MCF 10A (cell line): ENCODE results near the gene RAB1B. TPM values are rescaled to one million over a fixed set of nuclear protein-coding genes. Genes with fewer than 3 reads are reported as not detected.
"Not testable (repeated sequence)": the region's sequence is repeated elsewhere in the genome, so short reads cannot be mapped to it uniquely, and the experiment has no call there.

ENCODE experiments used
- BruUV-seq: library from RNA; stranded (reverse); fragments of 400-500 nt; replicated peaks from 2 replicates; lab custom pipeline; 2021; lab: Mats Ljungman, UMichigan
- CTCF ChIA-PET: fragments of 300-600 bp; sonication (Branson Sonifier 250); formaldehyde crosslinking; extraction: SDS; loops from one replicate; lab custom pipeline; 2021; ENCODE audit warnings: antibody characterized with exemption, inconsistent platforms; lab: Yijun Ruan, JAX
- POLR2A ChIA-PET: fragments of 300-600, 350-650 bp; sonication (Branson Sonifier 250); formaldehyde crosslinking; extraction: SDS; loops from one replicate; lab custom pipeline; 2020; ENCODE audit warnings: antibody characterized with exemption, inconsistent platforms; lab: Yijun Ruan, JAX
- DNase-seq: peaks from one replicate; pipeline ENCODE4 v3.0.0-alpha.2; 2018; ENCODE audit not compliant: unreplicated experiment
- H3K27ac Mint-ChIP-seq: one replicate; pipeline ENCODE4 v1.8.0; 2022; ENCODE audit warnings: mild to moderate bottlenecking, low read depth, mixed read lengths; ENCODE audit not compliant: unreplicated experiment
- H3K27me3 Mint-ChIP-seq: one replicate; pipeline ENCODE4 v1.8.0; 2022; ENCODE audit warnings: mixed read lengths; ENCODE audit not compliant: insufficient read depth, unreplicated experiment
- H3K36me3 Mint-ChIP-seq: one replicate; pipeline ENCODE4 v1.8.0; 2022; ENCODE audit warnings: mild to moderate bottlenecking, moderate library complexity, mixed read lengths; ENCODE audit not compliant: insufficient read depth, unreplicated experiment
- H3K4me1 Mint-ChIP-seq: one replicate; pipeline ENCODE4 v1.8.0; 2022; ENCODE audit warnings: mixed read lengths; ENCODE audit not compliant: insufficient read depth, unreplicated experiment
- H3K4me3 Mint-ChIP-seq: one replicate; pipeline ENCODE4 v1.8.0; 2022; ENCODE audit warnings: mild to moderate bottlenecking, moderate library complexity, mixed read lengths; ENCODE audit not compliant: unreplicated experiment
- H3K9me3 Mint-ChIP-seq: one replicate; pipeline ENCODE4 v1.8.0; 2022; ENCODE audit warnings: mixed read lengths; ENCODE audit not compliant: unreplicated experiment
- CTCF ChIP-seq: fragments of 200-600 bp; IDR thresholded peaks from one replicate; pipeline ENCODE4 v1.8.0; 2022; ENCODE audit warnings: antibody characterized with exemption, mild to moderate bottlenecking; ENCODE audit not compliant: unreplicated experiment
- intact Hi-C: fragments of 100-400 bp; cut with micrococcal nuclease; formaldehyde crosslinking; loops from 2 replicates; pipeline ENCODE4 v1.14.1; 2022
- total RNA-seq: library from RNA; stranded (reverse); gene quantifications from 2 replicates; pipeline ENCODE4 v1.2.3, GENCODE V29; 2022

The RAB1B gene
- total RNA-seq, 1 experiment from 2014 or later: 87.0 TPM

- ChIA-PET CTCF (interaction anchor here (0.9 kb wide), 1 partner anchor 8 kb away, joined by 3 read pairs; no protein-coding TSS in a partner anchor), POLR2A (interaction anchor here (0.6 to 1.2 kb wide), 2 partner anchors 24 to 122 kb away, joined by 3 to 5 read pairs; no protein-coding TSS in a partner anchor)
- Mint-ChIP-seq H3K4me1 (no peaks in the 10 kb centered on the region), H3K36me3 (no peaks in the 10 kb centered on the region), H3K27ac (no peak overlapping the region), H3K4me3 (no peak overlapping the region), H3K9me3 (no peaks in the 10 kb centered on the region), H3K27me3 (no peaks in the 10 kb centered on the region)
- BruUV-seq: no TSS peak
- intact Hi-C loops: no loop called here
- no peak for TF ChIP-seq CTCF
- no peak for DNase-seq
Observed at GRCh38 chr11:66299186-66299585, 30.7 kb downstream of the RAB1B start.

- POLR2A ChIA-PET: no interaction called here
Observed at GRCh38 chr11:66302656-66303055, 34.2 kb downstream of the RAB1B start.

GRCh38 chr11:66309475-66309874 lies 41.0 kb downstream of the RAB1B start:
- no peaks in the 10 kb centered on the region for H3K36me3 Mint-ChIP-seq
- no peaks in the 10 kb centered on the region for H3K27me3 Mint-ChIP-seq
- TF ChIP-seq CTCF: no peak
- ChIA-PET CTCF (interaction anchor here (0.7 to 5.5 kb wide), 6 partner anchors 10 to 101 kb away, joined by 3 to 48 read pairs (median 4); partner anchors contain the start of gene RIN1), POLR2A (interaction anchor here (1.1 to 1.2 kb wide), 2 partner anchors 15 to 27 kb away, joined by 3 read pairs; no protein-coding TSS in a partner anchor)
- no peak overlapping the region for H3K4me3 Mint-ChIP-seq
- no peak for DNase-seq
- H3K27ac Mint-ChIP-seq: no peak overlapping the region
- intact Hi-C loops: no loop called here
- H3K9me3 Mint-ChIP-seq: no peaks in the 10 kb centered on the region
- no TSS peak for BruUV-seq
- H3K4me1 Mint-ChIP-seq: peaks cover 6% of the 10 kb centered on the region

More at GRCh38 chr11:66302656-66303055, 34.2 kb downstream of the RAB1B start:
- Mint-ChIP-seq H3K27ac (no peak overlapping the region), H3K4me3 (no peak overlapping the region), H3K36me3 (no peaks in the 10 kb centered on the region), H3K9me3 (no peaks in the 10 kb centered on the region), H3K27me3 (no peaks in the 10 kb centered on the region), H3K4me1 (no peaks in the 10 kb centered on the region)
- intact Hi-C loops: no loop called here
- no TSS peak for BruUV-seq
- no peak for DNase-seq
- CTCF ChIA-PET: interaction anchor here (0.7 to 1.4 kb wide), 4 partner anchors 9 to 314 kb away, joined by 3 to 6 read pairs (median 3); no protein-coding TSS in a partner anchor
- TF ChIP-seq CTCF: no peak

- no TSS peak for BruUV-seq
- H3K9me3 Mint-ChIP-seq: no peaks in the 10 kb centered on the region
Observed at GRCh38 chr11:66310324-66310723, 41.9 kb downstream of the RAB1B start.

GRCh38 chr11:66310803-66311440 lies 42.5 kb downstream of the RAB1B start:
- ChIA-PET CTCF (interaction anchor here (0.6 to 5.5 kb wide), 27 partner anchors 9 to 606 kb away, joined by 3 to 48 read pairs (median 6); partner anchors contain the start of genes BRMS1, MRPL11 and RIN1), POLR2A (interaction anchor here (0.9 to 3.5 kb wide), 12 partner anchors 14 to 78 kb away, joined by 3 to 45 read pairs (median 7); partner anchors contain the start of genes BRMS1, RIN1, SLC29A2 and YIF1A)
- BruUV-seq, H3K4me3 Mint-ChIP-seq, H3K36me3 Mint-ChIP-seq, H3K27me3 Mint-ChIP-seq, H3K9me3 Mint-ChIP-seq, DNase-seq: not testable (repeated sequence)
- Mint-ChIP-seq H3K4me1 (peaks cover 12% of the 10 kb centered on the region), H3K27ac (peak overlapping the region; percentile 81)
- intact Hi-C loops: loop anchor here (1.0 kb wide), 1 partner anchor 78 kb away; no protein-coding TSS in a partner anchor

More at GRCh38 chr11:66310324-66310723, 41.9 kb downstream of the RAB1B start:
- intact Hi-C loops: no loop called here
- Mint-ChIP-seq H3K27ac (no peak overlapping the region), H3K4me1 (peaks cover 8% of the 10 kb centered on the region), H3K4me3 (no peak overlapping the region), H3K27me3 (no peaks in the 10 kb centered on the region), H3K36me3 (no peaks in the 10 kb centered on the region)
- ChIA-PET CTCF (interaction anchor here (0.7 to 5.5 kb wide), 6 partner anchors 22 to 79 kb away, joined by 3 to 48 read pairs (median 5); partner anchors contain the start of gene RIN1), POLR2A (interaction anchor here (0.9 to 3.4 kb wide), 4 partner anchors 20 to 34 kb away, joined by 3 to 19 read pairs (median 3); partner anchors contain the start of genes BRMS1 and YIF1A)
- no peak for TF ChIP-seq CTCF
- DNase-seq: no peak
